Activated CD4-positive, alpha-beta T cell treated with anti-CD3 and anti-CD28 coated beads, Interleukin-2, amount 50 U/mL, for 48 hours (primary cell): ENCODE results near the gene FAM204A.

Source experiments
- DNase-seq, 2 experiments: peaks; one replicate each; pipeline ENCODE4 v3.0.0-alpha.2; 2020

The FAM204A gene

GRCh38 chr10:118277871-118278270 is 64.3 kb downstream of the FAM204A start:
- DNase-seq: no peak

DNA sequence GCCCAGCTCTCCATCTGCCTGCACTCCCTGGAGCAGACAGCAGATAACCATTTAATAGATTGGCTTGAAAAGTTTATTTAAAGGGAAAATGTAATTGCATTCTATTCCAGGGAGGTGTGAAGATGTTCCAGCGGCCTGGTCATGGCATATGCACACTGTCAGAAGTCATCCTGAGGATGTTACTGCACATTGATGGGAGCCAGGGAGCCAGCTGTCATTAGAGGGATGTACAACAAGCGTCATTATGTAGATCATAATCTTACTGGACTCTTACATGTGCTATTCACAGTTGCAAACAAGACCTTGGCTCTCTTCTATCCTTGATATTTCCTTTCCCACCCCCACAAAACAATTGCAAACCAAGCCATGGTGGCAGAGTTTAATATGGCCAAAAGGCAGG is 65.4 kb downstream of the FAM204A start:
- DNase-seq: no peak

- no peak for DNase-seq
Measured at GRCh38 chr10:118276204-118276603, 65.9 kb downstream of the FAM204A start.

DNA sequence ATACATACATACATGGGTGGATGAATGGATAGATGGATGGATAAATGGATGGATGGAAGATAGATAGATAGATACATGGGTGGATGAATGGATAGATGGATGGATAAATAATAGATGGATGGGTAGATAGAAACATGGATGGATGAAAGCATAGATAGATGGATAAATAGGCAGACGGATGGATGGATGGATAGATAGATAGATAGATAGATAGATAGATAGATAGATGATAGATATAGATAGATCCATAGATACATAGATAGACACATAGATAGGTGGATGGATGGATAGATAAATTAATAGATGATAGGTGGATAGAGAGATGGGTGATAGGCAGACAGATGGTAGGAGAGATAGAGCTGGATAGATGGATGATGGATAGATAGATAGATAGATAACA is 68.5 kb downstream of the FAM204A start:
- DNase-seq: no peak

GRCh38 chr10:118272767-118273166 is 69.4 kb downstream of the FAM204A start:
- no peak for DNase-seq

- DNase-seq: no peak
Measured at GRCh38 chr10:118272149-118272721, 69.9 kb downstream of the FAM204A start.

DNA sequence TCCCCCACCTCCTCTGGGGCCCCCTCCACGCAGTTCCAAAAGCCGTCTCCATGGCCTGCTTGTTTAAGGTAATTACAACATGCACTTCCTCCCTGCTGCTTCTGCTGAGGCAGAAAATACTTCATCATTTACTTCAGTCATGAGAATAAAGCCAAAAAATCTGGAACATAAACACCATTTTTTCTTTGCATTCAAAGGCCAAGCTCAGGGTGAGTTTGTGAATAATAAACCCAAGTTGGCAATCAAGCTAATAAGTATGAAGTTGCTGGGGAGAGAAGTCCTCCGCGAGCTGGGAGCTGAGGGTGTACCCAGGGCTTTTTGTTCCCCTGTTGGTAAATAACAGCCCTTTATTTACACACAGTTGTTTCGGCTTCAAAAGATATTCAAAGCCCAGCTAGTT is 70.5 kb downstream of the FAM204A start:
- DNase-seq: no peak

- DNase-seq: no peak
Measured at GRCh38 chr10:118266098-118266748, 75.9 kb downstream of the FAM204A start.

- no peak for DNase-seq
Measured at GRCh38 chr10:118264838-118265470, 77.2 kb downstream of the FAM204A start.

- DNase-seq: no peak
Measured at GRCh38 chr10:118264252-118264651, 77.9 kb downstream of the FAM204A start.

- DNase-seq: no peak
Measured at GRCh38 chr10:118262538-118262937, 79.6 kb downstream of the FAM204A start.

- peak; percentile 36 for DNase-seq
Measured at GRCh38 chr10:118259288-118259906, 82.7 kb downstream of the FAM204A start.

DNA sequence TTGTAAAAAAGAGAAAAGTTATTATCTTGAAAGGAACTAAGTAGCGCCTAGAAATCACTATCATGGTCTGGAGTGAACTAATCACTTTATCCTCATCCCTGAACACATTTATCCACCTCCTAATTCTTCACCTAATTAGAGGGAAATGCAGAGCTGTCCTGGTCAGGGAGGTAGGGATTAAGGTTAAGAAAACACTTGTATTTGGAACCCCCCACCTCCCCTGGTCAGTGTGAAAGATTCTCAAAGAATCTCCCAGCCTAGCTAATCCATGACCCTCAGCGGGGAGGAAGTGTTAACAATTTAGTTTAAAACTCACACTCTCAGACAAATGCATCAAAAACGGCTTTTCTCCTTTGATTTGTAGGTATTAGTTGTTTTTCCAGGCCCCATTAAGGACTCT is 83.8 kb downstream of the FAM204A start:
- no peak for DNase-seq

DNA sequence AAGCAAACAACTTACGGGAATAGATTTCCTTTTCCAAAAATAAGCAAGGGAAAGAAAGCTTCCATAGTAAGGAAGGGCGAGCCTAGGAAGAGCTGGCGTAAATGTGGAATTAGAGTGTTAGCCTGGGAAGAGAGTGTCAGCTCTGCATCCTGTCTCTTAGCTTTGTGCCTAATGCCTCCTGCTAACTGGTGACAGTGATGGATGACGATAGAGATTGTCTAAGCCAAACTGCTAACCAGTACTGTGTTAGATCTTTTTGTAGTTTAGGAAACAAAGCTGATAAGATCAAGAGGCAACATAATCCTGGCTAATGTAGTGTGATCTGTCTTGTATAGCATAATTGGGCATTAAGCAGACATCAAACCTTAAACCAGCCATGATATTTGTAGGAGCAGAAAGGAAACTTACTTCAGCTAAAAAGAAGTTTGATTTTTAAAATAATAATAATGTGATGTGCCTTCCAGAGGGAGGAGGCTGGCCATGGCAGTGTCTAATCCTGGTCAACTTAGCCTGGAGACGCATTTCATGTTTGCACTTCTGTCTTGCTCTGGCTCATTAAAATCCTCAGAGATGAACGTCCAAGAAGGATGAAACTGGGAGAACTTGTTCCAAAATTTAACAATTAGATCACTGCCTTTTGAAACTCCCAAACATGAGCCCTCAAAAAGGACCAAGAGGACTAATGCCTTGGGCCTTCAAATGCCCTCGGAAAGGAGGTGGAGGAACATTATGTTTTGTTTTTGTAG is 85.1 kb downstream of the FAM204A start:
- no peak for DNase-seq

DNA sequence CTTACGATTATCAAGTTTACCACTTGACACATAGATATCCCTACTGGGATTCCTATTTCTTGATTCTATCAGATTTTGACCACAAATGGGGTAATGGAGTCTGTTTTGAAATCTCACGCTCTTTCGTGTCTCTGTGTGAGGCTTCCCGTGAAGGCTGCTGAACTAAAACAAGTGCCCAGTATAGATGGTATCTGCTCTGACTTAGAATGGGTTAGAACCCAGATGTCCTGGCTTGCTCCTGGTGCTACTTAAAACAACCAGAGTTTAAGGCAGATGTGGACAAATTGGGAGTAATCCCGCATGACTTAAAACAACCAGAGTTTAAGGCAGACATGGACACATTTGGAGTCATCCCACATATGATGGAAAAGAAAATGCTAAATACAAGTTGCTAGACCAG is 85.9 kb downstream of the FAM204A start:
- DNase-seq: no peak

- no peak for DNase-seq
Measured at GRCh38 chr10:118255355-118255754, 86.8 kb downstream of the FAM204A start.

- no peak for DNase-seq
Measured at GRCh38 chr10:118254654-118255053, 87.5 kb downstream of the FAM204A start.

- no peak for DNase-seq
Measured at GRCh38 chr10:118253397-118253796, 88.7 kb downstream of the FAM204A start.

DNA sequence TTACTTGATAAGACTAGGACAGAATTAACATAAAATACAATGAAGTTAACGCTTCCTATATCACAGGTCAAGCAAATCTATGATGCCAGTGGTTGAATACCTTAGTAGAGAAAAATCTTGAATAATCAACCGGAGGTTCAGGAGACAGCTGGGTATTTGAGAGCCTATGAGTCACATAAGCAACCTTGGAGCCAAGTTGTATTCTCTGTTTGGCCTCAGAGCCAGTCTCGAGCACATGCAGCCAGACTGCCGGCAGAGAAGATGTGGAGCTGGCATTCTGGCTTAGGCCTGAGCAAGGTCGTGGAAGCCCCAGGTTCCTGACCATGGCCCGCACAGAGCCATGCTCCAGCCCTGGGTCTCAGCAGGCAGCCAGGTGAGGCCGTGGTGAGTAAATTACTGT is 90.3 kb downstream of the FAM204A start:
- no peak for DNase-seq

GRCh38 chr10:118249714-118250113 is 92.4 kb downstream of the FAM204A start:
- no peak for DNase-seq
